Naive thymus-derived CD8-positive, alpha-beta T cell (primary cell): ENCODE data around the gene MCF2L. TPM values are rescaled to one million over a fixed set of nuclear protein-coding genes. Genes with fewer than 3 reads are reported as not detected.
"Not testable (repeated sequence)": the region's sequence is repeated elsewhere in the genome, so short reads cannot be mapped to it uniquely, and the experiment has no call there.

Source experiments
- ATAC-seq, 2 donors: fragments of 150-1000 bp; cut with Tn5 transposase in 1 of 2; sonication (Bioruptor Pico), chemical (Tn5 transposase) in 1 of 2; 1 replicate in 1 of 2; 2 replicates in 1 of 2; pipeline ENCODE4 v1.10.0; 2021; ENCODE audit warnings: mild to moderate bottlenecking in 2 of 2, moderate library complexity in 2 of 2
- POLR2A ChIA-PET: fragments of 350-600 bp; sonication (Branson Sonifier 250); formaldehyde crosslinking; loops from one replicate; lab custom pipeline; 2021; ENCODE audit warnings: antibody characterized with exemption; lab: Charles Lee
- DNase-seq, 10 donors: peaks; one replicate each; pipeline versions ENCODE4 v3.0.0 to v3.0.0-alpha.2; 2020 to 2022
- H3K27ac Mint-ChIP-seq, 10 donors: one replicate each; pipeline ENCODE4 v1.8.0; 2020 to 2022; ENCODE audit warnings: mild to moderate bottlenecking in 10 of 10, mixed read lengths in 10 of 10, moderate library complexity in 4 of 10, inconsistent platforms in 1 of 10
- H3K27me3 Mint-ChIP-seq, 5 donors: one replicate each; pipeline ENCODE4 v1.8.0; 2021 to 2022; ENCODE audit warnings: mixed read lengths in 5 of 5
- H3K36me3 Mint-ChIP-seq, 3 donors: one replicate each; pipeline ENCODE4 v1.8.0; 2020 to 2022; ENCODE audit warnings: mixed read lengths in 3 of 3, mild to moderate bottlenecking in 2 of 3, inconsistent platforms in 1 of 3
- H3K4me1 Mint-ChIP-seq, 4 donors: one replicate each; pipeline ENCODE4 v1.8.0; 2021 to 2022; ENCODE audit warnings: mixed read lengths in 4 of 4
- H3K4me3 Mint-ChIP-seq, 10 donors: one replicate each; pipeline ENCODE4 v1.8.0; 2020 to 2022; ENCODE audit warnings: mild to moderate bottlenecking in 10 of 10, mixed read lengths in 10 of 10, moderate library complexity in 6 of 10, inconsistent platforms in 1 of 10
- H3K9me3 Mint-ChIP-seq, 9 donors: one replicate each; pipeline ENCODE4 v1.8.0; 2020 to 2022; ENCODE audit warnings: mixed read lengths in 9 of 9, mild to moderate bottlenecking in 3 of 9, inconsistent platforms in 1 of 9, moderate library complexity in 1 of 9
- polyA plus RNA-seq, 3 donors: library from polyadenylated mRNA; unstranded; fragments of 300-500 nt; fragmentation: Illumina TruSeq; gene quantifications; one replicate each; pipeline ENCODE4 v1.2.3, GENCODE V29; 2021
- total RNA-seq, 8 experiments: library from RNA in 2 of 8; stranded (reverse) in 2 of 8; gene quantifications; one replicate each; pipeline ENCODE4 v1.2.3 and lab custom pipeline; 2021 to 2026

Gene MCF2L
- total and polyA plus RNA-seq, 5 experiments from 2014 or later, result 0.81 to 30.3 (median 4.4) TPM

GRCh38 chr13:113106711-113107351 lies 137.8 kb downstream of the MCF2L start:
- ATAC-seq (no peak), DNase-seq (no peak)
- POLR2A ChIA-PET, result no interaction called here
- Mint-ChIP-seq H3K27ac (no peak overlapping the region), H3K4me3 (peak overlapping the region in 2 of 10 donors; percentile 6 to 26), H3K36me3 (no peaks in the 10 kb centered on the region), H3K9me3 (no peaks in the 10 kb centered on the region), H3K4me1 (peaks cover 0 to 3% (median 3%) of the 10 kb centered on the region in 4 donors), H3K27me3 (peaks cover 0 to 5% (median 0%) of the 10 kb centered on the region in 5 donors)

DNA sequence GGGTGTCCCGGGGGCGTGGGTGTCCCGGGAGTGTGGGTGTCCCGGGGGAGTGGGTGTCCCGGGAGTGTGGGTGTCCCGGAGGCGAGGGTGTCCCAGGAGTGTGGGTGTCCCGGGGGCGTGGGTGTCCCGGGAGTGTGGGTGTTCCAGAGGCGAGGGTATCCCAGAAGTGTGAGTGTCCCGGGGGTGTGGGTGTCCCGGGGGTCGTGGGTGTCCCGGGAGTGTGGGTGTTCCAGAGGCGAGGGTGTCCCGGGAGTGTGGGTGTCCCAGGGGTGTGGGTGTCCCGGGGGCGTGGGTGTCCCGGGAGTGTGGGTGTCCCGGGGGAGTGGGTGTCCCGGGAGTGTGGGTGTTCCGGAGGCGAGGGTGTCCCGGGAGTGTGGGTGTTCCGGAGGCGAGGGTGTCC lies 139.5 kb downstream of the MCF2L start:
- H3K9me3 Mint-ChIP-seq, H3K36me3 Mint-ChIP-seq: not testable (repeated sequence)
- peak in 1 of 10 donors; percentile 22 for DNase-seq

DNA sequence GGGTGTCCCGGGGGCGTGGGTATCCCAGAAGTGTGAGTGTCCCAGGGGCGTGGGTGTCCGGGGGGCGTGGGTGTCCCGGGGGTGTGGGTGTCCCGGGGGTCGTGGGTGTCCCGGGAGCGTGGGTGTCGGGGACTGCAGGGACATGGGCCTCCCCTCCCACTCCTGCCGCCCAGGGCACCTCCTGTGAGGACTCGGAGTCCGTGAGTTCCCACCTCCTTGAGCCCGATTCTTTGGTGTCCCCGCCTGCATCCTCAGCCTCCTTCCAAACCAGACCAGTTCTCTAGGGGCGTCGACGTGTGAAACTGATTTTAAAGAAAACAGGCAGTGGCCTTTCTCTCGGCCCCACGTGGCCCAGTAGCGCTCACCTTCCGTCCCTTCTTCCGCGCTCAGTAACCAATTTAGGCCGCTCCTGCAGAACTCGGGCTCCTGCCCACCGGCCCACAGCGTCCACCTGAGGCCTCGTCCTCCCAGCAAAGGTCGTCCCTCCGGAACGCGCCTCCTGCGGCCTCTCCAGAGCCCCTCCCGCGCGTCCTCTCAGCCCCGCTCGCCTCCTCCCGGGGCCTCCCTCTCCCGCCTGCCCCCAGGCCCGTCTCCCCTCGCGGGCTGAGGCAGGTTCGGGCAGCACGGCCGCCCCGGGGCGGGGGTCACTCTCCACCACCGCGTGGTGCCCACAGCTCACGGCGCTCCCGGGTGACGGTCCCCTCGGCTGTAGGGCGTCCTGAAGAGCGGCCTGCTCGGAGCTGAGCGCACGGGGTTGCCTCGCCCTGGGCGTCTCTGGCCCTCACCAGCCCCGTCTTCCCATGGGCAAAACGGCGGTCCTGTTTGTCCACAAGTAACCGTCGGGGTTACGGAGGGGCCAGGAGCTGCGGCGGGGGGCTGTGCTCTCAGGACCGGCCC lies 140.4 kb downstream of the MCF2L start:
- Mint-ChIP-seq H3K36me3 (no peaks in the 10 kb centered on the region), H3K4me3 (peak overlapping the region; percentile 32 to 80 (median 61)), H3K9me3 (no peaks in the 10 kb centered on the region), H3K4me1 (peaks cover 0 to 3% (median 2%) of the 10 kb centered on the region in 4 donors), H3K27ac (no peak overlapping the region), H3K27me3 (peaks cover 0 to 8% (median 0%) of the 10 kb centered on the region in 5 donors)
- POLR2A ChIA-PET, result interaction anchor here (1.4 kb wide), 1 partner anchor 37 kb away, joined by 4 read pairs; no protein-coding TSS in a partner anchor
- peak; percentile 13 to 17 for ATAC-seq
- peak in 1 of 10 donors; percentile 58 for DNase-seq

More for the DNA sequence above, 139.5 kb downstream of the MCF2L start:
- peak overlapping the region in 1 of 10 donors; percentile 6 for H3K4me3 Mint-ChIP-seq
- H3K27ac Mint-ChIP-seq, H3K27me3 Mint-ChIP-seq, H3K4me1 Mint-ChIP-seq, POLR2A ChIA-PET, ATAC-seq: not testable (repeated sequence)

DNA sequence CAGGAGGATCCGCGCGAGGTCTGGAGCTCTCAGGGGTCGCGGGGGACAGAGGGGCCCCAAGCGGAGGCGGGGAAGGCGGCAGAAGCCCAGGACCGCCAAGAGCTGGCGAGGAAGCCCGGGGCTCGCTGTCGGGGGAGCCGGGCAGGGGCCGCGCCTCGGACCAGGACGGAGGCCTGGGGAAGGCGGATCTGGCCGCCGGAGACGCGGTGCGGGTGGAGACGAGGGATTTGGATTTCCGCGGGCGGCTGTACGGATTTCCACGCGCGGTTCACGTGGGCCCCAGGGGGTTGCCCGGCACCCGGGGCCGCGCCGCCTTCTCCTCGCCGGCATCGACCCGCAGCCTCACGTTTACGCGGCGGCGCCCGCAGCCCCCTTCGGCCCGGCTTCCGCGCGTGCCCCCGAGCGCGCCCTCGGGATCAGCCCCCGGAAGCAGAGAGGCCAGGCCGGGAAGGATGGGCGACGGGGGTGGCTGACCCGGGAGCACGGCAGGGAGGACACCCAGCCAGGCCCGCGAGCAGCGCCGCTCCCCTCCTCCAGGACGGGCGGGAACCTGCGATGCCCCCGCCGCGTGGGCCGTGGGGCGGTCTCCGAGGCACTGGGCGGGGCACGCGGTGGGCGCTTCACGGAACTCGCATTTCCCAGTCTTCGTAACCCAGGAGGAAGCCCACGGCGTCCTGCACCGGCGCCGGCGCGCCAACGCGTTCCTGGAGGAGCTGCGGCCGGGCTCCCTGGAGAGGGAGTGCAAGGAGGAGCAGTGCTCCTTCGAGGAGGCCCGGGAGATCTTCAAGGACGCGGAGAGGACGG lies 141.2 kb downstream of the MCF2L start:
- ATAC-seq (peak; percentile 73 to 87), DNase-seq (peak in 6 of 10 donors; percentile 13 to 63 (median 34))
- Mint-ChIP-seq H3K27me3 (peaks cover 0 to 6% (median 0%) of the 10 kb centered on the region in 5 donors), H3K36me3 (no peaks in the 10 kb centered on the region), H3K4me3 (peak overlapping the region; percentile 20 to 79 (median 56)), H3K9me3 (no peaks in the 10 kb centered on the region), H3K27ac (no peak overlapping the region), H3K4me1 (peaks cover 0 to 3% (median 2%) of the 10 kb centered on the region in 4 donors)
- POLR2A ChIA-PET, result interaction anchor here (1.4 kb wide), 1 partner anchor 36 kb away, joined by 4 read pairs; no protein-coding TSS in a partner anchor

- no peaks in the 10 kb centered on the region for H3K36me3 Mint-ChIP-seq
- POLR2A ChIA-PET, result no interaction called here
- peak overlapping the region in 9 of 10 donors; percentile 39 to 77 (median 64) for H3K4me3 Mint-ChIP-seq
- peaks cover 0 to 6% (median 0%) of the 10 kb centered on the region in 5 donors for H3K27me3 Mint-ChIP-seq
- DNase-seq, result peak in 1 of 10 donors; percentile 47
- ATAC-seq, result peak; percentile 38 to 61
- H3K4me1 Mint-ChIP-seq, result peaks cover 0 to 3% (median 2%) of the 10 kb centered on the region in 4 donors
- H3K9me3 Mint-ChIP-seq, result no peaks in the 10 kb centered on the region
- no peak overlapping the region for H3K27ac Mint-ChIP-seq
Observed at GRCh38 chr13:113110852-113111315, 141.9 kb downstream of the MCF2L start.

GRCh38 chr13:113111821-113112220 lies 142.8 kb downstream of the MCF2L start:
- POLR2A ChIA-PET, DNase-seq, H3K4me1 Mint-ChIP-seq, ATAC-seq, H3K4me3 Mint-ChIP-seq, H3K36me3 Mint-ChIP-seq, H3K9me3 Mint-ChIP-seq, H3K27ac Mint-ChIP-seq: not testable (repeated sequence)
- peaks cover 0 to 14% (median 0%) of the 10 kb centered on the region in 5 donors for H3K27me3 Mint-ChIP-seq

DNA sequence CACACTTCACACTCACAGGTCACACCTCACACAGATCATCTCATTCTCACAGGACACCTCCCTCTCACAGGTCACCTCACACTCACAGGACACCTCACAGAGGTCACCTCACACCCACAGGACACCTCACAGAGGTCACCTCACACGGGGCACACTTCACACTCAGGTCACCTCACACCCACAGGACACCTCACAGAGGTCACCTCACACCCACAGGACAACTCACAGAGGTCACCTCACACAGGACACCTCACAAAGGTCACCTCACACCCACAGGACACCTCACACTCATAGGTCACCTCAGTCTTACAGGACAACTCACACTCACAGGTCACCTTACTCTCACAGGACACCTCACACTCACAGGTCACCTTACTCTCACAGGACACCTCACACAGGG lies 143.5 kb downstream of the MCF2L start:
- H3K27ac Mint-ChIP-seq, H3K4me1 Mint-ChIP-seq, H3K4me3 Mint-ChIP-seq, ATAC-seq, H3K36me3 Mint-ChIP-seq, H3K9me3 Mint-ChIP-seq, POLR2A ChIA-PET: not testable (repeated sequence)
- peaks cover 0 to 17% (median 0%) of the 10 kb centered on the region in 5 donors for H3K27me3 Mint-ChIP-seq
- DNase-seq, result peak in 1 of 10 donors; percentile 11

DNA sequence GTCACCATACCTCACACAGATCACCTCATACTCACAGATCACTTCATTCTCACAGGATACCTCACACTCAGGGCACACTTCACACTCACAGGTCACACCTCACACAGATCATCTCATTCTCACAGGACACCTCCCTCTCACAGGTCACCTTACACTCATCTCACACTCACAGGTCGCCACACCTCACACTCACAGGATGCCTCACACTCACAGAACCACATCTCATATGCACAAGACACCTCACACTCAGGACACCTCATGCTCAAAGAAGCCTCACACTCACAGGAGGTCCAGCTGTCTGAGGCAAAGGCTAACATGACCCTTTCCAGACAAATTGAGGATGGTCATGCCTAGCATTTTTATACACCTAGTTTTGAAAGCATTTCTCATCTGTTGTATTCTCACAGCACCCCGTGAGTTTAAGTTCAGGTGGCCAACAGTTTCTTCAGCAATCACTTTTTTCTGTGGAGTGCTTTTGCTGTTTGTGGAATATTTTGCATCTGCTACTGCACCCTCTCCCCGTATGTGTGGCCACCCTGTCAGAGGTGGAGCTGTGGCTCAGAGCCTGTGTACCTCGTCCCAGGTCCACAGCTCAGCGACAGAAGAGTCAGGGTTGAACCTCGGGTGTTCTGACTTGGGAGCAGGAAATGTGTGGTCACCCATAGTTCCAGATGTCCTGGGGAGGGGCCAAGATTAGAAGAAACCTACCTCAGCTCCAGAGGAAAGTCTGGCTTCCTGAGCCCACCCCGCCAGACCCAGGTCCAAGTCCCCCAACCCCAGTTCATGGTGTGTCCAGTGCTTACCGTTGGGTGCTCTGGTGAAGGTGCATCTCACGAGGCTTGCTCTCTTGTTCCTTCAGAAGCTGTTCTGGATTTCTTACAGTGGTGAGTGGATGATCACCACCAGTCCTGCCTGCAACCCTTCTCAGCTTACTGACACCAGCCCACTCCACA lies 144.2 kb downstream of the MCF2L start:
- DNase-seq, result peak in 2 of 10 donors; percentile 14 to 55
- peaks cover 0 to 17% (median 0%) of the 10 kb centered on the region in 5 donors for H3K27me3 Mint-ChIP-seq
- H3K4me3 Mint-ChIP-seq, result peak overlapping the region in 2 of 10 donors; percentile 6 to 14
- POLR2A ChIA-PET, result no interaction called here
- ATAC-seq, result no peak
- H3K4me1 Mint-ChIP-seq, result peaks cover 0 to 3% (median 2%) of the 10 kb centered on the region in 4 donors
- H3K9me3 Mint-ChIP-seq, result no peaks in the 10 kb centered on the region
- H3K27ac Mint-ChIP-seq, result no peak overlapping the region
- H3K36me3 Mint-ChIP-seq, result no peaks in the 10 kb centered on the region

DNA sequence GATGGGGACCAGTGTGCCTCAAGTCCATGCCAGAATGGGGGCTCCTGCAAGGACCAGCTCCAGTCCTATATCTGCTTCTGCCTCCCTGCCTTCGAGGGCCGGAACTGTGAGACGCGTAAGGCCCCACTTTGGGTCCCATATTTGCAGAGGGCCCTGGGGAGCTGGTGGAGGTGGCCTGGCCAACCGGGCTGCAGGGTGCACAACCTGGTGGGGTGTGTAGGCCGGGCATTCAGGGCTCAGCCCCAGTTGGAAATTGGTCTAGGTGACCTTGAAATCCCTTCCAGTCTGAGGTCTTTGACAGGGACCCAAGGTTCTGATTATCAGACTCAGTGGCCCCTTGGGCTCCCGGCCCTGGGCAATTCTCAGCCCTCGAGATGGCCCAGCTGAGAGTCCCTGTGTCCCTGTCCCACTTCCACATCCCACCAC lies 144.8 kb downstream of the MCF2L start:
- H3K27me3 Mint-ChIP-seq, result peaks cover 0 to 17% (median 0%) of the 10 kb centered on the region in 5 donors
- peak overlapping the region in 1 of 10 donors; percentile 14 for H3K4me3 Mint-ChIP-seq
- no peak overlapping the region for H3K27ac Mint-ChIP-seq
- DNase-seq (peak in 2 of 10 donors; percentile 1 to 44), ATAC-seq (no peak)
- peaks cover 0 to 3% (median 2%) of the 10 kb centered on the region in 4 donors for H3K4me1 Mint-ChIP-seq
- no peaks in the 10 kb centered on the region for H3K9me3 Mint-ChIP-seq
- H3K36me3 Mint-ChIP-seq, result no peaks in the 10 kb centered on the region
- POLR2A ChIA-PET, result no interaction called here

DNA sequence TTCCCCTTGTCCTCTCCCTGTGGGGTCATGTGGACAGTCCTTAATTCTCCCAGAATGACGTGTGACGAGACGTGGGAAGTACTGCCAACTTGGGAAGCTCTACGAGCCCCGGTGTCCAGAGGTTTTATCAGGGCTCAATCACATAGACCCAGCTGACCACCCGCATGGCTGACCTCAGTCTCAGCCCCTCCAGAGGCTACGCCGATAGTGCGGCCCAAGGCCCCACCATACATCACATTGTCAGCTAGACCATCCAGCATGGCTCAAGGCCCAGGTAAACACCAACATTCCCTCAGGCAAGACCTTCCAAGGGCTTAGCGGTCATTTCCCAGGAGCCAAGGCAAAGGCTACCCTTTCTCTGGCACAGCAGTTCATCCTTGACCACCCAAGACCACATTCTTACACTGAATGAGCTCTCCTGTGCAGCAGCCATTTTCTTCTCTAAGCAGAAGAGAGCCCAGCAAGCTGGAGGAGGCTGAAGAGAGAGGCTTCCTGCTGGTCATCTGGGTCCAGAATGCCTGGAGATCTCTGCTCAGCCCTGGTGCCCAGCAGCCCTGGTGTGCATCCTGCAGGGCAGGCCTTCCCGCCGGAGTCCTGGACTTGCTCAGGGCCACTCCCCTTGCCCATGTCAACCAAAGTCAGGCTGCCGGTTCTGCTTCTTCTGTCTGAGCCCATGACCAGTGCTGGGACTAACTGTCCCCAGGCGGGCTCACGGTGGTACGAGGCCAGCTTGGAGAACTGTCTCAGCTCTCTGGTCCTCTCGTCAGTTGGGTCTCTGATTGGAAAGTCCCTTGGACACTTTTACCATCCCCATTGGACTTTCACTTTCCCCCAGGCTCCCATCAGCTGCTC lies 145.7 kb downstream of the MCF2L start:
- DNase-seq, result peak in 2 of 10 donors; percentile 14 to 19

More for the DNA sequence above, 145.7 kb downstream of the MCF2L start:
- no peaks in the 10 kb centered on the region for H3K9me3 Mint-ChIP-seq
- no peak overlapping the region for H3K27ac Mint-ChIP-seq
- no peak overlapping the region for H3K4me3 Mint-ChIP-seq
- POLR2A ChIA-PET, result no interaction called here
- H3K27me3 Mint-ChIP-seq, result peaks cover 0 to 19% (median under 1%) of the 10 kb centered on the region in 5 donors
- H3K36me3 Mint-ChIP-seq, result no peaks in the 10 kb centered on the region
- H3K4me1 Mint-ChIP-seq, result no peaks in the 10 kb centered on the region
- no peak for ATAC-seq
